ENCODE measurements around the gene LRRN2.
"Not testable (repeated sequence)": the region's sequence is repeated elsewhere in the genome, so short reads cannot be mapped to it uniquely, and the experiment has no call there.

The LRRN2 gene

GRCh38 chr1:204685236-204686006 lies at the start of gene LRRN2:
LRRN2 (minus strand) TSS chr1:204685738; CDS start chr1:204619992, 65,746 bp downstream.
- H3K27me3 Mint-ChIP-seq = peaks cover 49% of the 10 kb centered on the region
- H3K36me3 Mint-ChIP-seq (ENCODE audit: low read depth) = no peaks in the 10 kb centered on the region
- peak within 1 kb of the TSS; percentile 38 for H3K4me3 Mint-ChIP-seq
- peaks cover 9% of the 10 kb centered on the region for H3K4me1 Mint-ChIP-seq (ENCODE audit: low read depth)
- H3K27ac Mint-ChIP-seq = no peak within 1 kb of the TSS
- no peak for DNase-seq
- H3K9me3 Mint-ChIP-seq = no peaks in the 10 kb centered on the region

GRCh38 chr1:204735042-204735441 lies 49.5 kb upstream of the LRRN2 start:
- Mint-ChIP-seq H3K4me3 (no peak overlapping the region), H3K27me3 (peaks cover 19% of the 10 kb centered on the region), H3K9me3 (peaks cover 3% of the 10 kb centered on the region), H3K27ac (no peak overlapping the region), H3K36me3 (ENCODE audit: low read depth) (no peaks in the 10 kb centered on the region), H3K4me1 (ENCODE audit: low read depth) (no peaks in the 10 kb centered on the region)
- no peak for DNase-seq

- peaks cover 3% of the 10 kb centered on the region for H3K9me3 Mint-ChIP-seq
- H3K4me1 Mint-ChIP-seq (ENCODE audit: low read depth) = no peaks in the 10 kb centered on the region
- no peak overlapping the region for H3K4me3 Mint-ChIP-seq
- no peak for DNase-seq
- peaks cover 19% of the 10 kb centered on the region for H3K27me3 Mint-ChIP-seq
- no peak overlapping the region for H3K27ac Mint-ChIP-seq
- no peaks in the 10 kb centered on the region for H3K36me3 Mint-ChIP-seq (ENCODE audit: low read depth)
Observed at GRCh38 chr1:204733869-204734596, 48.5 kb upstream of the LRRN2 start.

- no peak overlapping the region for H3K27ac Mint-ChIP-seq
- no peaks in the 10 kb centered on the region for H3K4me1 Mint-ChIP-seq (ENCODE audit: low read depth)
- peaks cover 14% of the 10 kb centered on the region for H3K27me3 Mint-ChIP-seq
- H3K36me3 Mint-ChIP-seq (ENCODE audit: low read depth) = no peaks in the 10 kb centered on the region
- H3K4me3 Mint-ChIP-seq = no peak overlapping the region
- peaks cover under 1% of the 10 kb centered on the region for H3K9me3 Mint-ChIP-seq
- no peak for DNase-seq
Observed at GRCh38 chr1:204733289-204733688, 47.8 kb upstream of the LRRN2 start.

- no peak overlapping the region for H3K4me3 Mint-ChIP-seq
- H3K36me3 Mint-ChIP-seq (ENCODE audit: low read depth) = no peaks in the 10 kb centered on the region
- H3K27ac Mint-ChIP-seq = no peak overlapping the region
- no peaks in the 10 kb centered on the region for H3K9me3 Mint-ChIP-seq
- no peaks in the 10 kb centered on the region for H3K4me1 Mint-ChIP-seq (ENCODE audit: low read depth)
- DNase-seq = no peak
- peaks cover 15% of the 10 kb centered on the region for H3K27me3 Mint-ChIP-seq
Observed at GRCh38 chr1:204731985-204732575, 46.5 kb upstream of the LRRN2 start.

- Mint-ChIP-seq H3K27ac (no peak overlapping the region), H3K27me3 (peaks cover 18% of the 10 kb centered on the region), H3K36me3 (ENCODE audit: low read depth) (no peaks in the 10 kb centered on the region), H3K4me1 (ENCODE audit: low read depth) (no peaks in the 10 kb centered on the region), H3K9me3 (no peaks in the 10 kb centered on the region), H3K4me3 (no peak overlapping the region)
- DNase-seq = no peak
Observed at GRCh38 chr1:204731509-204731908, 46.0 kb upstream of the LRRN2 start.

GRCh38 chr1:204730826-204731459 lies 45.4 kb upstream of the LRRN2 start:
- no peak overlapping the region for H3K4me3 Mint-ChIP-seq
- no peak for DNase-seq
- no peaks in the 10 kb centered on the region for H3K36me3 Mint-ChIP-seq (ENCODE audit: low read depth)
- no peaks in the 10 kb centered on the region for H3K4me1 Mint-ChIP-seq (ENCODE audit: low read depth)
- H3K27me3 Mint-ChIP-seq = peaks cover 19% of the 10 kb centered on the region
- no peak overlapping the region for H3K27ac Mint-ChIP-seq
- H3K9me3 Mint-ChIP-seq = no peaks in the 10 kb centered on the region

- no peak for DNase-seq
- Mint-ChIP-seq H3K4me3 (no peak overlapping the region), H3K36me3 (ENCODE audit: low read depth) (no peaks in the 10 kb centered on the region), H3K4me1 (ENCODE audit: low read depth) (no peaks in the 10 kb centered on the region), H3K27ac (no peak overlapping the region), H3K27me3 (peaks cover 21% of the 10 kb centered on the region), H3K9me3 (no peaks in the 10 kb centered on the region)
Observed at GRCh38 chr1:204729516-204729915, 44.0 kb upstream of the LRRN2 start.

GRCh38 chr1:204728456-204728855 lies 42.9 kb upstream of the LRRN2 start:
- H3K27me3 Mint-ChIP-seq = peaks cover 15% of the 10 kb centered on the region
- no peaks in the 10 kb centered on the region for H3K36me3 Mint-ChIP-seq (ENCODE audit: low read depth)
- no peak for DNase-seq
- H3K9me3 Mint-ChIP-seq = no peaks in the 10 kb centered on the region
- no peak overlapping the region for H3K4me3 Mint-ChIP-seq
- no peak overlapping the region for H3K27ac Mint-ChIP-seq
- H3K4me1 Mint-ChIP-seq (ENCODE audit: low read depth) = no peaks in the 10 kb centered on the region

- H3K27me3 Mint-ChIP-seq = peaks cover 15% of the 10 kb centered on the region
- no peak overlapping the region for H3K27ac Mint-ChIP-seq
- no peaks in the 10 kb centered on the region for H3K9me3 Mint-ChIP-seq
- no peaks in the 10 kb centered on the region for H3K4me1 Mint-ChIP-seq (ENCODE audit: low read depth)
- H3K36me3 Mint-ChIP-seq (ENCODE audit: low read depth) = no peaks in the 10 kb centered on the region
- DNase-seq = no peak
- no peak overlapping the region for H3K4me3 Mint-ChIP-seq
Observed at GRCh38 chr1:204728045-204728444, 42.5 kb upstream of the LRRN2 start.

GRCh38 chr1:204727438-204727837 lies 41.9 kb upstream of the LRRN2 start:
- peaks cover 15% of the 10 kb centered on the region for H3K27me3 Mint-ChIP-seq
- not testable (repeated sequence) for H3K4me1 Mint-ChIP-seq (ENCODE audit: low read depth); H3K4me3 Mint-ChIP-seq; H3K27ac Mint-ChIP-seq; H3K9me3 Mint-ChIP-seq; H3K36me3 Mint-ChIP-seq (ENCODE audit: low read depth); DNase-seq

GRCh38 chr1:204726478-204726877 lies 40.9 kb upstream of the LRRN2 start:
- Mint-ChIP-seq H3K4me1 (ENCODE audit: low read depth) (no peaks in the 10 kb centered on the region), H3K4me3 (no peak overlapping the region), H3K27me3 (peaks cover 15% of the 10 kb centered on the region), H3K36me3 (ENCODE audit: low read depth) (no peaks in the 10 kb centered on the region), H3K27ac (no peak overlapping the region), H3K9me3 (no peaks in the 10 kb centered on the region)
- no peak for DNase-seq

- Mint-ChIP-seq H3K27ac (no peak overlapping the region), H3K4me1 (ENCODE audit: low read depth) (no peaks in the 10 kb centered on the region), H3K9me3 (no peaks in the 10 kb centered on the region), H3K4me3 (no peak overlapping the region), H3K27me3 (peaks cover 15% of the 10 kb centered on the region), H3K36me3 (ENCODE audit: low read depth) (no peaks in the 10 kb centered on the region)
- DNase-seq = no peak
Observed at GRCh38 chr1:204725821-204726448, 40.4 kb upstream of the LRRN2 start.

GRCh38 chr1:204723131-204723787 lies 37.7 kb upstream of the LRRN2 start:
- H3K4me3 Mint-ChIP-seq = no peak overlapping the region
- no peak overlapping the region for H3K27ac Mint-ChIP-seq
- no peaks in the 10 kb centered on the region for H3K36me3 Mint-ChIP-seq (ENCODE audit: low read depth)

More at GRCh38 chr1:204723131-204723787, 37.7 kb upstream of the LRRN2 start:
- peaks cover 11% of the 10 kb centered on the region for H3K27me3 Mint-ChIP-seq
- no peak for DNase-seq
- no peaks in the 10 kb centered on the region for H3K9me3 Mint-ChIP-seq
- no peaks in the 10 kb centered on the region for H3K4me1 Mint-ChIP-seq (ENCODE audit: low read depth)
